Measurements from ENCODE around the gene TMEM141.

TMEM141 gene

GRCh38 chr9:136790640-136791515, at the start of gene TMEM141:
Gene TMEM141, plus strand, starts transcription at chr9:136791344. Its CDS starts 27 bp downstream, at chr9:136791371.
- DNase-seq = peak; percentile 99

- DNase-seq = no peak
These were observed 49.1 kb upstream of the TMEM141 start for GRCh38 chr9:136741883-136742571.

- no peak for DNase-seq
These were observed 48.4 kb upstream of the TMEM141 start, which contains the start of gene LCN10 for GRCh38 chr9:136742591-136743391. Gene LCN10, minus strand, starts transcription at chr9:136742940. Its CDS starts 37 bp downstream, at chr9:136742903.

GRCh38 chr9:136743639-136744211, 47.4 kb upstream of the TMEM141 start:
- DNase-seq = no peak

- DNase-seq = no peak
These were observed 46.4 kb upstream of the TMEM141 start for GRCh38 chr9:136744773-136745172.

- DNase-seq = no peak
These were observed 45.6 kb upstream of the TMEM141 start for GRCh38 chr9:136745389-136746154.

- no peak for DNase-seq
These were observed 45.0 kb upstream of the TMEM141 start for GRCh38 chr9:136746155-136746490.

GRCh38 chr9:136746621-136747020, 44.5 kb upstream of the TMEM141 start:
- DNase-seq = no peak

- no peak for DNase-seq
These were observed 43.7 kb upstream of the TMEM141 start for GRCh38 chr9:136747161-136748060.

GRCh38 chr9:136748201-136748600, 42.9 kb upstream of the TMEM141 start, which contains the start of gene LCN6:
Gene LCN6, minus strand, starts transcription at chr9:136748525. Its CDS starts 42 bp downstream, at chr9:136748483.
- DNase-seq = no peak

GRCh38 chr9:136748666-136749611, 42.2 kb upstream of the TMEM141 start:
- no peak for DNase-seq

GRCh38 chr9:136750526-136750925, 40.6 kb upstream of the TMEM141 start:
- DNase-seq = no peak

- no peak for DNase-seq
These were observed 39.9 kb upstream of the TMEM141 start for GRCh38 chr9:136751244-136751643.

GRCh38 chr9:136751814-136752213, 39.3 kb upstream of the TMEM141 start:
- DNase-seq = no peak

GRCh38 chr9:136753371-136754058, 37.6 kb upstream of the TMEM141 start:
- no peak for DNase-seq

- peak; percentile 39 for DNase-seq
These were observed 37.0 kb upstream of the TMEM141 start for GRCh38 chr9:136754059-136754572.

GRCh38 chr9:136754626-136755301, 36.4 kb upstream of the TMEM141 start:
- no peak for DNase-seq

Measured in NCI-H1417 treated with DMSO at 0.1 percent for 48 hours (cell line).